T-cell (primary cell): Measurements from ENCODE around the gene PRDM16. TPM values are rescaled to one million over a fixed set of nuclear protein-coding genes. Genes with fewer than 3 reads are reported as not detected.

Experiments used
- ATAC-seq, 4 experiments: fragments of 200-7000 bp in 3 of 4; fragments of 150-1000 bp in 1 of 4; cut with Tn5 transposase; replicated peaks in 1 of 4; 1 replicate in 3 of 4; 2 replicates in 1 of 4; pipeline ENCODE4 v1.10.0; 2021; ENCODE audit warnings: moderate library complexity in 3 of 4, mild to moderate bottlenecking in 2 of 4, moderate number of reproducible peaks in 1 of 4
- CTCF ChIA-PET, 2 donors: fragments of 300-600 bp; sonication (Branson Sonifier 250); formaldehyde crosslinking; loops; one replicate each; lab custom pipeline; 2022; ENCODE audit warnings: antibody characterized with exemption in 2 of 2; lab: Charles Lee
- POLR2A ChIA-PET, 2 donors: fragments of 300-600 bp; sonication (Branson Sonifier 250); formaldehyde crosslinking; loops; one replicate each; lab custom pipeline; 2022; ENCODE audit warnings: antibody characterized with exemption in 2 of 2; lab: Charles Lee
- DNase-seq, 35 experiments: peaks; one replicate each; pipeline versions ENCODE4 v3.0.0 to v3.0.0-alpha.2; 2013 to 2023
- H3K27ac ChIP-seq: one replicate; pipeline ENCODE4 v1.5.1; 2013; ENCODE audit warnings: low read length
- H3K27me3 ChIP-seq, 2 experiments: replicated peaks in 1 of 2; 1 replicate in 1 of 2; 2 replicates in 1 of 2; pipeline versions ENCODE4 v1.6.1 to v1.7.0; 2013; ENCODE audit warnings: low read length in 1 of 2, mixed read lengths in 1 of 2; ENCODE audit not compliant: control insufficient read depth in 2 of 2, insufficient read depth in 2 of 2; ENCODE audit errors: extremely low read depth in 1 of 2
- H3K36me3 ChIP-seq, 2 donors: 1 replicate in 1 of 2; 2 replicates in 1 of 2; pipeline versions ENCODE4 v1.6.1 to v1.7.0; 2013; ENCODE audit warnings: low read length in 1 of 2; ENCODE audit not compliant: control insufficient read depth in 2 of 2, insufficient read depth in 1 of 2; ENCODE audit errors: extremely low read depth in 1 of 2
- H3K4me1 ChIP-seq, 2 experiments: 1 replicate in 1 of 2; 2 replicates in 1 of 2; pipeline versions ENCODE4 v1.6.1 to v1.7.0; 2013; ENCODE audit warnings: low read length in 2 of 2, mixed read lengths in 1 of 2; ENCODE audit not compliant: insufficient read depth in 2 of 2, control insufficient read depth in 1 of 2; ENCODE audit errors: extremely low read depth in 1 of 2
- H3K4me3 ChIP-seq, 2 donors: 1 replicate in 1 of 2; 2 replicates in 1 of 2; pipeline versions ENCODE4 v1.5.1 to v1.7.0; 2013; ENCODE audit warnings: mild to moderate bottlenecking in 2 of 2, low read length in 1 of 2, moderate library complexity in 1 of 2; ENCODE audit not compliant: control insufficient read depth in 1 of 2; ENCODE audit errors: extremely low read depth in 1 of 2
- H3K9me3 ChIP-seq: 2 replicates; pipeline ENCODE4 v1.7.0; 2013
- H3K27ac Mint-ChIP-seq, 2 donors: one replicate each; pipeline ENCODE4 v1.8.0; 2020 to 2021; ENCODE audit warnings: mild to moderate bottlenecking in 2 of 2, mixed read lengths in 2 of 2
- H3K27me3 Mint-ChIP-seq, 2 donors: one replicate each; pipeline ENCODE4 v1.8.0; 2021 to 2022; ENCODE audit warnings: mixed read lengths in 2 of 2
- H3K36me3 Mint-ChIP-seq: one replicate; pipeline ENCODE4 v1.8.0; 2021; ENCODE audit warnings: mixed read lengths
- H3K4me1 Mint-ChIP-seq, 3 donors: one replicate each; pipeline ENCODE4 v1.8.0; 2020 to 2022; ENCODE audit warnings: mixed read lengths in 3 of 3, mild to moderate bottlenecking in 1 of 3
- H3K4me3 Mint-ChIP-seq, 3 donors: one replicate each; pipeline ENCODE4 v1.8.0; 2020 to 2022; ENCODE audit warnings: mild to moderate bottlenecking in 3 of 3, mixed read lengths in 3 of 3, moderate library complexity in 3 of 3
- H3K9me3 Mint-ChIP-seq, 3 donors: one replicate each; pipeline ENCODE4 v1.8.0; 2020 to 2022; ENCODE audit warnings: mixed read lengths in 3 of 3
- WGBS: methylation state at CpG from one replicate; pipeline ENCODE4 v1.1.5; 2013; ENCODE audit warnings: missing lambda C conversion rate; ENCODE audit not compliant: insufficient coverage; 5-methylcytosine and 5-hydroxymethylcytosine counted together
- total RNA-seq, 35 experiments: library from RNA in 6 of 35; stranded (reverse) in 6 of 35; fragments of 120-200 nt in 1 of 35; gene quantifications; one replicate each; pipeline versions ENCODE4 v1.2.1 to v1.2.4 and lab custom pipeline; 2013 to 2026

Gene PRDM16
- total RNA-seq, 5 donors from 2014 or later (not counting 1 experiment from before 2014, with no cell fraction given): 0.15 to 0.70 (median 0.24) TPM; not detected in 1

DNA sequence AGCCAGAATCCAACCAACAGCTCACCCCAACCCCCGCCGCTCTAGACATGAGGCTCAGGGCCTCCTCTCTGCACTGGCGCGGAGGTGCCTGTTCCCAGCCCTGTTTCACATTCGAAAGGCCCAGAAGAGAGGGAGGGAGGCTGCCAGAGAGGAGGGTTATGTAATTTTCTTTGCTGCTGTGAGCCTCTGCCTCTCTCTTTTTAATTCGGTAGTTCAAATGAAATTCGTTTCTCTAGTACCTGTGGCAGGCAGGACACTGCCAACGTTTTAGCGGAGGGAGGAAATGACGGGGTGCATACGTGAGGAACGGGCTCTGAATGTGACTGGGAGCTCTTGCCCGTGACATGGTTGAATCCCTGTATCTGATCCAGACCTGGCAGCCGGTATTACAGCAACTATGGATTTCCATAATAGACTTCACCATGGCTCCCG lies 9.4 kb downstream of the PRDM16 start:
- 35% methylated on average over 11 of the region's 15 CpGs for WGBS
- ChIA-PET CTCF (no interaction called here), POLR2A (no interaction called here)
- Mint-ChIP-seq H3K27ac (no peak overlapping the region), H3K4me1 (peaks cover 0 to 4% (median 0%) of the 10 kb centered on the region in 3 donors), H3K27me3 (peaks cover 5 to 39% of the 10 kb centered on the region in 2 donors), H3K4me3 (no peak overlapping the region), H3K9me3 (no peaks in the 10 kb centered on the region), H3K36me3 (no peaks in the 10 kb centered on the region)
- H3K9me3 ChIP-seq: no peaks in the 10 kb centered on the region
- ATAC-seq: no peak
- H3K4me3 ChIP-seq: no peak overlapping the region
- H3K36me3 ChIP-seq: no peaks in the 10 kb centered on the region
- no peak overlapping the region for H3K27ac ChIP-seq
- peaks cover 0 to 61% of the 10 kb centered on the region in 2 experiments for H3K27me3 ChIP-seq
- H3K4me1 ChIP-seq: no peaks in the 10 kb centered on the region
- no peak for DNase-seq

DNA sequence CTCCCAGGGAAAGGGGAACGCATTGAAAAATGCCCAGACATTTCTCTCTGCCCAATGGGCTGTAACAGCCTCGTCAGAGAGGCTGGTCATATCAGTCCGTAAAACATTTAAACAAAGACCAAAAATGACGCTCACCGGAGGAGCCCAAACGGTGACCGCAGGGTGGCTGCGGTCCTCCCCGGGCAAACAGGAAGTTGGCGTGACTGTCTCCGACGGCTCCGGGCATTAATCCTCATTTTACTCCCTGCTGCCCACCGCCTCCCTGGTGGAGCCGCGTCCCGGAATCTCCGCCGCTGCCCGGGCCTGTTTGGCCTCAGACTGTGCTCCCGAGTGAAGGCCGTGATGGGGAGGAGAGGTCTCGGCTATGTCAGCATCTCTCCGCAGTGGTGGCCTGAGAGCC lies 9.9 kb downstream of the PRDM16 start:
- Histone ChIP-seq H3K4me1 (no peaks in the 10 kb centered on the region), H3K9me3 (no peaks in the 10 kb centered on the region), H3K36me3 (no peaks in the 10 kb centered on the region), H3K27ac (no peak overlapping the region), H3K4me3 (no peak overlapping the region), H3K27me3 (peaks cover 0 to 62% of the 10 kb centered on the region in 2 experiments)
- Mint-ChIP-seq H3K9me3 (no peaks in the 10 kb centered on the region), H3K4me3 (no peak overlapping the region), H3K4me1 (peaks cover 0 to 4% (median 0%) of the 10 kb centered on the region in 3 donors), H3K36me3 (no peaks in the 10 kb centered on the region), H3K27ac (no peak overlapping the region), H3K27me3 (peaks cover 5 to 39% of the 10 kb centered on the region in 2 donors)
- WGBS: 61% methylated on average over 18 of the region's 24 CpGs
- ATAC-seq (no peak), DNase-seq (no peak)
- ChIA-PET CTCF (no interaction called here), POLR2A (no interaction called here)

DNA sequence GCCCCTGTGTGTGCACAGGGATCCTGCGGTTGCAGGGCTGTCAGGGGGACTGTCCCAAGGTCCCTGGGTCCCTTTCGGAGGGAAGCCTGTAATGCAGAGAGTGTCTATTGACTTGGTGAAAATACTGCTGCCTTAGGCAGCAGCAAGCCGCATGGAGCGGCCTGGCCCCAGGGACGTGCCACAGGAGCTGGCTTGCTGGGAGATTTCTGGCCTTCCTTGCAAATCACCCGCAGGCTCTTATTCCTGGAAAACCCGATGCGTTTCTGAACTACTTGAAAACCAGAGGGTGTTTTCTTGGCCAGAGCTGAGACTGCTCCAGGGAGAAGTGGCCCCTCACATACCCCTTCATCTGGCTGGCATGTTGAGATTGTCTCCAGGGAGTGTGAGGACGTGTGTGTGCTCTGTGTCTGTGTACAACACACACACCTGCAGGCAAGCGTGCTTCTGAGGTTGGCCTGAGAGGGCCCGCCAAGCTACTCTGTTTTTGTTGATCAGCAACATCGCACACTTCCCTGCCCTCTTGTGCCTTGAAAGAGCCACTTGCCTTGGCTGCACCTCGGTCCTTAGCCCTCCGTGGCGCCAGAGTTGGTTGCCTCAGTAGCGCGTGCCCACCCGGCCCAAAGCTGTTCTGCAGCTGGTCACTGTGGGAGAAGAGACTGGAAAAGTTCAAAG lies 10.5 kb downstream of the PRDM16 start:
- Mint-ChIP-seq H3K4me3 (no peak overlapping the region), H3K27me3 (peaks cover 5 to 34% of the 10 kb centered on the region in 2 donors), H3K9me3 (no peaks in the 10 kb centered on the region), H3K27ac (no peak overlapping the region), H3K36me3 (no peaks in the 10 kb centered on the region), H3K4me1 (peaks cover 0 to 4% (median 0%) of the 10 kb centered on the region in 3 donors)
- H3K4me1 ChIP-seq: no peaks in the 10 kb centered on the region
- H3K9me3 ChIP-seq: no peaks in the 10 kb centered on the region
- no peak for DNase-seq
- peaks cover 0 to 60% of the 10 kb centered on the region in 2 experiments for H3K27me3 ChIP-seq
- ChIA-PET CTCF (no interaction called here), POLR2A (no interaction called here)
- ATAC-seq: no peak
- WGBS: 84% methylated on average over 14 of the region's 18 CpGs
- H3K36me3 ChIP-seq: no peaks in the 10 kb centered on the region
- H3K4me3 ChIP-seq: no peak overlapping the region
- no peak overlapping the region for H3K27ac ChIP-seq

DNA sequence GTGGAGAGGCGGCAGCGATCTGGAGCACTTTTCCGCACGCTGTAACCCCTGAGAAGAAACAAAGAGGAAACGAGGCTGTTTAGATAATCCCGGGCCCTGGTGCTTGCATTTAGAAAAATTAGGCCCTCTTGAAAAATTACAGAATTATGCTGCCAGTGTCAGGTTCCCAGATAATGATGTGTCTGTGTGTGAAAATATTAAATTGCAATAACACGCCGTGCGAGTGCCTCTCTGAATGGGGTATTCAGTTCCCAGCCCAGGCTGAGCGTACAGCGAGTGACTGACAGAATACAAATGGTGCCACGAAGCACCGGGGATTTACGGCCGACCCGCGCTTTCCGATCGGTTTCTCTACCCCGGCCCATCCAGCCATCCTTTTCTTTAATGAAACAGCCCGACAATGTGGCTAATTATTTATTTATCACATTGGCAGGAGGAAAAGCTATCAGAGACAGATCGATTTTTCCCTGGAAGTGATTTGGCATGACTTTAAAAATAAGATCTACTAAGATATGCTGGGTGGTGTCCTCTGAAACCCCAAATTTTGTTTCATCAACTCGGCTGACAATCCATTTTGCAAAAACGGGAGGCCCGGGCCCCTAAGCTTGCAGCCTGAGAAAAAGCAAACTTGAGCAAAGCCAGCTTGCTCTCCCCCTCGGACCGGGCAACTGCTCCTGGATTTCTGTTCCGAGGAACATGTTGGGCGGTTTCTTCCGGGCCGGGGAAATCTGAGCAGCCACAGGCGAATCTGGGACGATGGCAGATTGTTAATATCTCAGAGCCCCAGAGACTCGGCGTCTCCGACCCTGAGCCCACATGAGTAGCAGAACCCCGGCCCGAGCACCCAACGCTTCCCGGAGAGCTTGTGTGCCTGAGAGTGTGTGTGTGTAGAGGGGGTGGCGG lies 11.3 kb downstream of the PRDM16 start:
- ChIA-PET POLR2A (no interaction called here), CTCF (interaction anchor here in 1 of 2 donors (0.6 kb wide), 1 partner anchor 64 kb away, joined by 3 read pairs; no protein-coding TSS in a partner anchor)
- Histone ChIP-seq H3K36me3 (no peaks in the 10 kb centered on the region), H3K4me1 (no peaks in the 10 kb centered on the region), H3K9me3 (no peaks in the 10 kb centered on the region), H3K27ac (no peak overlapping the region), H3K4me3 (no peak overlapping the region), H3K27me3 (peaks cover 0 to 56% of the 10 kb centered on the region in 2 experiments)
- 87% methylated on average over 28 of the region's 41 CpGs for WGBS
- DNase-seq: no peak
- peaks cover 5 to 27% of the 10 kb centered on the region in 2 donors for H3K27me3 Mint-ChIP-seq
- no peaks in the 10 kb centered on the region for H3K9me3 Mint-ChIP-seq
- H3K36me3 Mint-ChIP-seq: no peaks in the 10 kb centered on the region
- H3K27ac Mint-ChIP-seq: no peak overlapping the region
- H3K4me1 Mint-ChIP-seq: peaks cover 0 to 4% (median 0%) of the 10 kb centered on the region in 3 donors
- ATAC-seq: no peak
- no peak overlapping the region for H3K4me3 Mint-ChIP-seq

DNA sequence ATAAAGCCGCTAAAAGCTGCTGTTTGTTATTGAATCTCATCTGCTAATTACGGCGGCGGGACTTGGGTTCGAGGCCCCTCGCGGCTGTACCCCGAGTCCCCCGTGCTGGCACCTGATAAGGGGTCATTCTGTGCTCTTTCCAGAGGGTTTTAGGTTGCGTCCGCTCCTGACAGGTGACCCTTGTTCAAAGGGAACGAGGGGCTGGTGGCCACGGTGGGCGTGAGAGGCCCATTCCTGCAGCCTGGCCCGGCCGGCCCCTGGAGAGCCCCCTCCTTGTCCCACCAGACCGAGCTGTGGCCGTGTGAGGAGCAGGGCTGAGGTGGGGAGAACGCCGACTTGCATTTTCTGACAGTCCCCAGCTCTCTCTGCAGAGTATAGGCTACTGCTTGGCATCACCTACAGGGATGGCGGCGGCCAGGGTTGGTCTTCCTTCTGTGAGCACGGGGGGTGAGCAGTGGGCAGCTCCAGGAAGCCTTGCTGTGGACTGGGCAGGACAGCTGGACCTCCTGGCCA lies 12.2 kb downstream of the PRDM16 start:
- Histone ChIP-seq H3K27ac (no peak overlapping the region), H3K27me3 (peaks cover 0 to 50% of the 10 kb centered on the region in 2 experiments), H3K36me3 (no peaks in the 10 kb centered on the region), H3K4me3 (no peak overlapping the region), H3K9me3 (no peaks in the 10 kb centered on the region), H3K4me1 (no peaks in the 10 kb centered on the region)
- ChIA-PET POLR2A (no interaction called here), CTCF (interaction anchor here in 1 of 2 donors (0.5 kb wide), 1 partner anchor 971 kb away, joined by 7 read pairs; no protein-coding TSS in a partner anchor)
- no peaks in the 10 kb centered on the region for H3K36me3 Mint-ChIP-seq
- DNase-seq (no peak), ATAC-seq (no peak)
- peaks cover 2 to 21% of the 10 kb centered on the region in 2 donors for H3K27me3 Mint-ChIP-seq
- H3K4me1 Mint-ChIP-seq: peaks cover 0 to 4% (median 0%) of the 10 kb centered on the region in 3 donors
- H3K27ac Mint-ChIP-seq: no peak overlapping the region
- no peaks in the 10 kb centered on the region for H3K9me3 Mint-ChIP-seq
- 88% methylated on average over 19 of the region's 23 CpGs for WGBS
- H3K4me3 Mint-ChIP-seq: no peak overlapping the region

DNA sequence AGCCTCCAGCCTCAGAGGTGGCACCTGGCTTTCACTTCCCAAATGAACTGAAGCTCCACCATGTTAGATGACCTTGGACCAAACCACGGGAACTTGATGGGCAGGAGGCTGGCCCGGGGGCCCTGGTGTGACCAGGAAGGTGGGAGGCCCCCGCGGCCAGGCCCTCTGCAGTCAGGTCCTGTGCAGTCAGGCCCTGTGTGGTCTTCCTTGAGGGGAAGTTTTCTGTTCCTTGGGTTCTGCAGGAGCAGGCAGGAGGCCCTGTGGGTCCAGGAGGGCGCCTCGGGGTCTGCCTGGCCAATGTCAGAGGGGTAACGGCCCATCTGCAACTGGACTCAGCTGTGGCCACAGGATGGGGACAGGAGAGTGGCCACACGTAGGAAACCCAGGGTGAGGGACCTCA lies 13.0 kb downstream of the PRDM16 start:
- Mint-ChIP-seq H3K4me1 (peaks cover 0 to 4% (median 0%) of the 10 kb centered on the region in 3 donors), H3K36me3 (no peaks in the 10 kb centered on the region), H3K9me3 (no peaks in the 10 kb centered on the region), H3K27ac (no peak overlapping the region), H3K27me3 (peaks cover 0 to 20% of the 10 kb centered on the region in 2 donors), H3K4me3 (no peak overlapping the region)
- no peak for DNase-seq
- peaks cover 0 to 43% of the 10 kb centered on the region in 2 experiments for H3K27me3 ChIP-seq
- H3K9me3 ChIP-seq: no peaks in the 10 kb centered on the region
- no peak overlapping the region for H3K4me3 ChIP-seq
- no peaks in the 10 kb centered on the region for H3K36me3 ChIP-seq
- no peaks in the 10 kb centered on the region for H3K4me1 ChIP-seq
- ChIA-PET POLR2A (no interaction called here), CTCF (no interaction called here)
- H3K27ac ChIP-seq: no peak overlapping the region
- 83% methylated on average over 7 of the region's 8 CpGs for WGBS
- no peak for ATAC-seq
